H1 (cell line): ENCODE measurements around the gene TPST2. TPM values are rescaled to one million over a fixed set of nuclear protein-coding genes. Genes with fewer than 3 reads are reported as not detected.

Experiments
- CTCF ChIA-PET: fragments of 300-600 bp; sonication (Branson Sonifier 250); formaldehyde crosslinking; loops from one replicate; lab custom pipeline; 2021; ENCODE audit not compliant: partially characterized antibody; lab: Charles Lee
- POLR2A ChIA-PET: fragments of 300-600 bp; sonication (Branson Sonifier 250); formaldehyde crosslinking; loops from one replicate; lab custom pipeline; 2021; ENCODE audit warnings: inconsistent platforms; ENCODE audit not compliant: partially characterized antibody; lab: Charles Lee
- DNase-seq, 2 experiments: peaks; one replicate each; pipeline versions ENCODE4 v3.0.0 to v3.0.0-alpha.2; 2010 to 2022; ENCODE audit warnings: low spot score in 2 of 2, low read depth in 1 of 2, mixed read lengths in 1 of 2
- FAIRE-seq: peaks from 2 replicates; lab custom pipeline; 2011; peaks lifted over from hg19 to GRCh38; lab: Jason Lieb, UNC
- H2AFZ ChIP-seq: 2 replicates; pipeline ENCODE4 v1.8.1; 2012; ENCODE audit warnings: low read length, inconsistent platforms
- H2AK5ac ChIP-seq: 2 replicates; pipeline ENCODE4 v1.6.1; 2013; ENCODE audit warnings: low read depth, low read length
- H2BK120ac ChIP-seq: replicated peaks from 2 replicates; pipeline ENCODE3; 2013; ENCODE audit warnings: low read depth, low read length, inconsistent platforms
- H2BK12ac ChIP-seq: 2 replicates; pipeline ENCODE4 v1.6.1; 2013; ENCODE audit warnings: low read depth, low read length
- H2BK15ac ChIP-seq: 2 replicates; pipeline ENCODE4 v1.6.1; 2013; ENCODE audit warnings: low read length
- H2BK20ac ChIP-seq: 2 replicates; pipeline ENCODE4 v1.6.1; 2013; ENCODE audit warnings: low read length
- H2BK5ac ChIP-seq: 2 replicates; pipeline ENCODE4 v1.6.1; 2013; ENCODE audit warnings: low read depth, low read length
- H3K14ac ChIP-seq: 2 replicates; pipeline ENCODE4 v1.6.1; 2013; ENCODE audit warnings: inconsistent platforms; ENCODE audit not compliant: insufficient read length
- H3K18ac ChIP-seq: 2 replicates; pipeline ENCODE4 v1.6.1; 2013; ENCODE audit warnings: low read length; ENCODE audit errors: extremely low read depth
- H3K23ac ChIP-seq: 2 replicates; pipeline ENCODE4 v1.6.1; 2013; ENCODE audit warnings: inconsistent platforms; ENCODE audit not compliant: insufficient read length
- H3K23me2 ChIP-seq: 2 replicates; pipeline ENCODE4 v1.6.1; 2013; ENCODE audit warnings: low read depth, low read length
- H3K27ac ChIP-seq: 2 replicates; pipeline ENCODE4 v1.6.1; 2011; ENCODE audit warnings: low read depth, low read length, inconsistent platforms
- H3K27me3 ChIP-seq, 4 experiments: replicated peaks in 1 of 4; 1 replicate in 1 of 4; 2 replicates in 3 of 4; pipeline versions ENCODE4 v1.6.1 to v1.8.1; 2011 to 2013; ENCODE audit warnings: low read length in 3 of 4, mild to moderate bottlenecking in 3 of 4, inconsistent platforms in 2 of 4, mixed read lengths in 2 of 4, moderate library complexity in 1 of 4; ENCODE audit not compliant: control insufficient read depth in 3 of 4, insufficient read depth in 3 of 4; ENCODE audit errors: extremely low read depth in 1 of 4
- H3K36me3 ChIP-seq, 4 experiments: 2 replicates each; pipeline versions ENCODE4 v1.6.1 to v1.8.1; 2011 to 2013; ENCODE audit warnings: mild to moderate bottlenecking in 4 of 4, low read length in 3 of 4, moderate library complexity in 2 of 4, control low read depth in 1 of 4, inconsistent platforms in 1 of 4; ENCODE audit not compliant: insufficient read depth in 4 of 4, control insufficient read depth in 2 of 4
- H3K4ac ChIP-seq: replicated peaks from 2 replicates; pipeline ENCODE3; 2013; ENCODE audit warnings: low read length, low read depth, mixed read lengths, inconsistent platforms; ENCODE audit not compliant: insufficient read length
- H3K4me1 ChIP-seq, 4 experiments: replicated peaks in 1 of 4; 1 replicate in 1 of 4; 2 replicates in 3 of 4; pipeline versions ENCODE4 v1.6.1 to v1.8.1; 2011 to 2013; ENCODE audit warnings: low read length in 3 of 4, inconsistent platforms in 2 of 4, mixed read lengths in 1 of 4; ENCODE audit not compliant: insufficient read depth in 4 of 4, control insufficient read depth in 3 of 4
- H3K4me2 ChIP-seq, 2 experiments: 2 replicates each; pipeline versions ENCODE4 v1.6.1 to v1.8.1; 2011 to 2013; ENCODE audit warnings: low read depth in 2 of 2, low read length in 2 of 2, control low read depth in 1 of 2, inconsistent platforms in 1 of 2, mild to moderate bottlenecking in 1 of 2; ENCODE audit not compliant: insufficient read depth in 1 of 2
- H3K4me3 ChIP-seq, 4 experiments: fragments of 200-600, 300-600 bp in 1 of 4; sonication (generic), shearing (Covaris generic), sonication (Bioruptor Twin) in 1 of 4; 2 replicates each; pipeline versions ENCODE4 v1.5.1 to v1.8.1; 2011 to 2016; ENCODE audit warnings: low read length in 4 of 4, low read depth in 3 of 4, control low read depth in 2 of 4, inconsistent platforms in 2 of 4, mild to moderate bottlenecking in 2 of 4, mixed read lengths in 1 of 4, moderate library complexity in 1 of 4; ENCODE audit not compliant: insufficient read depth in 2 of 4; ENCODE audit errors: extremely low read depth in 1 of 4
- H3K56ac ChIP-seq: replicated peaks from 2 replicates; pipeline ENCODE3; 2013; ENCODE audit warnings: low read depth, mild to moderate bottlenecking, mixed read lengths, low read length, inconsistent platforms; ENCODE audit not compliant: insufficient read length
- H3K79me1 ChIP-seq: 2 replicates; pipeline ENCODE4 v1.6.1; 2013; ENCODE audit warnings: low read depth, low read length, control low read depth
- H3K79me2 ChIP-seq, 2 experiments: 2 replicates each; pipeline versions ENCODE4 v1.6.1 to v1.8.1; 2012 to 2013; ENCODE audit warnings: low read length in 2 of 2, mild to moderate bottlenecking in 2 of 2, inconsistent platforms in 1 of 2; ENCODE audit not compliant: insufficient read depth in 2 of 2, control insufficient read depth in 1 of 2
- H3K9ac ChIP-seq, 4 experiments: replicated peaks in 1 of 4; 1 replicate in 1 of 4; 2 replicates in 3 of 4; pipeline versions ENCODE4 v1.6.1 to v1.8.1; 2011 to 2013; ENCODE audit warnings: low read depth in 3 of 4, low read length in 3 of 4, control low read depth in 2 of 4, mild to moderate bottlenecking in 2 of 4, moderate library complexity in 2 of 4, inconsistent platforms in 1 of 4; ENCODE audit errors: extremely low read depth in 1 of 4
- H3K9me3 ChIP-seq, 2 experiments: 2 replicates each; pipeline versions ENCODE4 v1.6.1 to v1.8.1; 2012 to 2013; ENCODE audit warnings: mild to moderate bottlenecking in 2 of 2, moderate library complexity in 2 of 2, control low read depth in 1 of 2, inconsistent platforms in 1 of 2, low read depth in 1 of 2, low read length in 1 of 2, mixed read lengths in 1 of 2; ENCODE audit not compliant: insufficient read depth in 2 of 2
- H4K20me1 ChIP-seq, 2 experiments: replicated peaks in 1 of 2; 2 replicates each; pipeline versions ENCODE3 to v1.8.1; 2011 to 2013; ENCODE audit warnings: inconsistent platforms in 2 of 2, low read length in 2 of 2, mild to moderate bottlenecking in 1 of 2; ENCODE audit not compliant: insufficient read depth in 2 of 2, control insufficient read depth in 1 of 2
- H4K5ac ChIP-seq: 2 replicates; pipeline ENCODE4 v1.6.1; 2013; ENCODE audit warnings: low read length, low read depth, mixed read lengths, inconsistent platforms; ENCODE audit not compliant: insufficient read length
- H4K8ac ChIP-seq: 2 replicates; pipeline ENCODE4 v1.8.0; 2013; ENCODE audit warnings: mild to moderate bottlenecking, moderate library complexity, low read length, inconsistent platforms; ENCODE audit not compliant: insufficient read depth; ENCODE audit errors: extremely low read depth
- H4K91ac ChIP-seq: replicated peaks from 2 replicates; pipeline ENCODE3; 2013; ENCODE audit warnings: low read length, mixed read lengths, inconsistent platforms; ENCODE audit not compliant: insufficient read length
- CTBP2 ChIP-seq: IDR thresholded peaks from 2 replicates; pipeline ENCODE4 v1.7.0; 2011; ENCODE audit warnings: borderline replicate concordance, mild to moderate bottlenecking, moderate library complexity, mixed read lengths, low read length; ENCODE audit not compliant: insufficient read depth, insufficient read length
- RFX5 ChIP-seq: IDR thresholded peaks from 2 replicates; pipeline ENCODE4 v1.6.1; 2011; ENCODE audit warnings: low read depth, low read length, improper control_type of control experiment, borderline replicate concordance
- WGBS, 2 experiments: shearing (Covaris generic) in 1 of 2; methylation state at CpG; one replicate each; pipeline versions ENCODE4 v1.1.6 to v1.1.7; 2013 to 2015; ENCODE audit warnings: low lambda C conversion rate in 2 of 2, mixed read lengths in 2 of 2, inconsistent platforms in 1 of 2, low coverage in 1 of 2, missing lambda C conversion rate in 1 of 2; ENCODE audit not compliant: insufficient replicate concordance in 2 of 2, insufficient coverage in 1 of 2, insufficient read length in 1 of 2; ENCODE audit errors: extremely low coverage in 1 of 2, missing lambda C conversion rate in 1 of 2; 5-methylcytosine and 5-hydroxymethylcytosine counted together
- polyA plus RNA-seq, 7 experiments: library from polyadenylated mRNA; depleted of rRNA in 3 of 7; stranded (reverse) in 5 of 7; unstranded in 2 of 7; fragments of >200 nt in 5 of 7; fragments of 200-250 nt in 2 of 7; gene quantifications; 1 replicate in 5 of 7; 2 replicates in 1 of 7; 4 replicates in 1 of 7; pipeline versions ENCODE4 v1.2.1 to v1.2.3, GENCODE V29; 2011 to 2013; ENCODE audit warnings: missing spikeins in 2 of 7, mixed read lengths in 2 of 7
- total RNA-seq: library from RNA; stranded (reverse); fragmentation: NEBNext Ultra II Directional; extraction: Animal tissue kit (Norgen Biotek cat#: 25700); gene quantifications from 2 replicates; pipeline ENCODE4 v1.2.1, GENCODE V29; 2021
- TF ChIP-seq, protein P1 (sequence below): IDR thresholded peaks from 2 replicates; pipeline ENCODE4 v1.6.1; 2011; ENCODE audit warnings: low read length, improper control_type of control experiment

The TPST2 gene
- total and polyA plus RNA-seq, 2 of the 8 experiments (the other 6 are each of a cell fraction or from before 2014, with no cell fraction given): 58.8 to 143 TPM

DNA sequence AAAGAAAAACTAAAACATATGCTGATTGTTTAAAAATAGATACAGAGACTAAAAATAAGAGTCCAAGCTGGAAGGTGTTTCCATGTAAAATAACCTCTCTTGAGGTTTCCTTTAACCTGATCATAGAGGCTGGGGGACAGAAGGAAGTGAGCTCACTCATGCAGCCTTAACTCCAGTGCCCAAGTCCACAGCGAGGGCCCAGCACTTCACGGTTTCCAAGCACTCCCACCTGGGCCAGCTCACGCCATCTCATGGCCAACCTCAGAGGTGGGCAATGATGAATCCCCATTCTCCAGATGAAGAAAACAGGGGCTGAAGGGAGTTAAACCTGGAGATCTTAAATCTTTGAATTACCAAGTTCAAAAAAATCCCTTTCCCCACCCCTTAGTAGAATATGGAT is 62.8 kb downstream of the TPST2 start:
- H3K9ac ChIP-seq: no peak overlapping the region
- peaks cover 0 to 3% of the 10 kb centered on the region in 2 experiments for H4K20me1 ChIP-seq
- H4K5ac ChIP-seq: no peak overlapping the region
- no peak overlapping the region for H3K4ac ChIP-seq
- H2BK15ac ChIP-seq: no peak overlapping the region
- no peak overlapping the region for H2BK120ac ChIP-seq
- no peak for DNase-seq
- H2AK5ac ChIP-seq: no peak overlapping the region
- POLR2A ChIA-PET: interaction anchor here (1.2 to 1.6 kb wide), 3 partner anchors 11 to 26 kb away, joined by 3 read pairs; no protein-coding TSS in a partner anchor
- H3K79me1 ChIP-seq: no peaks in the 10 kb centered on the region
- H2BK12ac ChIP-seq: no peak overlapping the region
- H3K14ac ChIP-seq: no peak overlapping the region
- H3K4me1 ChIP-seq: no peaks in the 10 kb centered on the region
- H3K79me2 ChIP-seq: no peaks in the 10 kb centered on the region
- no peak overlapping the region for H4K91ac ChIP-seq
- CTCF ChIA-PET: interaction anchor here (1.0 to 1.5 kb wide), 2 partner anchors 9 to 142 kb away, joined by 3 to 4 read pairs; no protein-coding TSS in a partner anchor
- H3K4me2 ChIP-seq: no peak overlapping the region
- no peak overlapping the region for H3K56ac ChIP-seq
- H3K27me3 ChIP-seq: no peaks in the 10 kb centered on the region; a peak in 1 of 7 replicates
- H3K4me3 ChIP-seq: no peak overlapping the region
- no peak overlapping the region for H2BK5ac ChIP-seq
- H4K8ac ChIP-seq: no peak overlapping the region
- no peaks in the 10 kb centered on the region for H3K23me2 ChIP-seq
- H3K23ac ChIP-seq: no peak overlapping the region
- no peak for FAIRE-seq
- no peaks in the 10 kb centered on the region for H3K9me3 ChIP-seq
- H2AFZ ChIP-seq: no peak overlapping the region
- TF ChIP-seq RFX5: no peak
- TF ChIP-seq, protein P1, sequence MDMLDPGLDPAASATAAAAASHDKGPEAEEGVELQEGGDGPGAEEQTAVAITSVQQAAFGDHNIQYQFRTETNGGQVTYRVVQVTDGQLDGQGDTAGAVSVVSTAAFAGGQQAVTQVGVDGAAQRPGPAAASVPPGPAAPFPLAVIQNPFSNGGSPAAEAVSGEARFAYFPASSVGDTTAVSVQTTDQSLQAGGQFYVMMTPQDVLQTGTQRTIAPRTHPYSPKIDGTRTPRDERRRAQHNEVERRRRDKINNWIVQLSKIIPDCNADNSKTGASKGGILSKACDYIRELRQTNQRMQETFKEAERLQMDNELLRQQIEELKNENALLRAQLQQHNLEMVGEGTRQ: no peak
- TF ChIP-seq CTBP2: no peak
- TF ChIP-seq, all 59 proteins: peak for 0
- Histone ChIP-seq H3K36me3 (peaks cover 6 to 59% (median 40%) of the 10 kb centered on the region in 4 experiments; a peak in 6 of 8 replicates), H3K27ac (no peak overlapping the region), H2BK20ac (no peak overlapping the region), H3K18ac (no peak overlapping the region)
- WGBS, 2 experiments: 79% methylated on average over 3 of the region's 3 CpGs; no CpG with 5 or more reads in 1 of the 2 experiments
